ENCODE measurements around the gene LRGUK. TPM values are rescaled to one million over a fixed set of nuclear protein-coding genes. Genes with fewer than 3 reads are reported as not detected.

Gene LRGUK
- total and polyA plus RNA-seq, 12 donors: 0.15 to 0.47 (median 0.22) TPM; not detected in 5

GRCh38 chr7:134245253-134245652, 118.1 kb downstream of the LRGUK start:
- Histone ChIP-seq H3K36me3 (no peaks in the 10 kb centered on the region), H3K27ac (no peak overlapping the region), H3K4me3 (no peak overlapping the region), H3K27me3 (no peaks in the 10 kb centered on the region), H3K4me1 (no peaks in the 10 kb centered on the region), H3K9me3 (peaks cover 0 to 21% (median 0%) of the 10 kb centered on the region in 11 donors)
- 93 to 95% methylated on average over 2 of the region's 2 CpGs for WGBS, 2 donors
- intact Hi-C loops (cut with DNase I): no loop called here
- TF ChIP-seq CTCF (IDR thresholded peaks at IDR 0.05): no peak
- ATAC-seq: no peak
- no peak for DNase-seq

- TF ChIP-seq CTCF (IDR thresholded peaks at IDR 0.05): no peak
- no peaks in the 10 kb centered on the region for H3K4me1 ChIP-seq
These were observed 119.2 kb downstream of the LRGUK start for GRCh38 chr7:134246347-134246746.

GRCh38 chr7:134246761-134247160, 119.6 kb downstream of the LRGUK start:
- H3K36me3 ChIP-seq: no peaks in the 10 kb centered on the region
- peaks cover 0 to 10% (median 0%) of the 10 kb centered on the region in 11 donors for H3K9me3 ChIP-seq
- no peaks in the 10 kb centered on the region for H3K27me3 ChIP-seq
- intact Hi-C loops (cut with DNase I): no loop called here
- DNase-seq (no peak), ATAC-seq (no peak)
- H3K27ac ChIP-seq: no peak overlapping the region
- H3K4me1 ChIP-seq: no peaks in the 10 kb centered on the region
- no peak for TF ChIP-seq CTCF (IDR thresholded peaks at IDR 0.05)
- WGBS, 2 donors: 90 to 91% methylated on average over 2 of the region's 2 CpGs
- H3K4me3 ChIP-seq: no peak overlapping the region

More at GRCh38 chr7:134246347-134246746, 119.2 kb downstream of the LRGUK start:
- no peak overlapping the region for H3K27ac ChIP-seq
- H3K9me3 ChIP-seq: peaks cover 0 to 11% (median 0%) of the 10 kb centered on the region in 11 donors
- intact Hi-C loops (cut with DNase I): no loop called here
- DNase-seq (no peak), ATAC-seq (no peak)
- 74 to 81% methylated on average over 3 of the region's 3 CpGs for WGBS, 2 donors
- H3K27me3 ChIP-seq: no peaks in the 10 kb centered on the region
- H3K36me3 ChIP-seq: no peaks in the 10 kb centered on the region
- H3K4me3 ChIP-seq: no peak overlapping the region

GRCh38 chr7:134248196-134248595, 121.1 kb downstream of the LRGUK start:
- Histone ChIP-seq H3K27me3 (no peaks in the 10 kb centered on the region), H3K27ac (no peak overlapping the region), H3K36me3 (no peaks in the 10 kb centered on the region), H3K9me3 (peaks cover 0 to 1% (median 0%) of the 10 kb centered on the region in 11 donors), H3K4me1 (no peaks in the 10 kb centered on the region), H3K4me3 (no peak overlapping the region)
- no peak for DNase-seq
- WGBS, 2 donors: 80 to 81% methylated on average over 3 of the region's 3 CpGs
- ATAC-seq: no peak
- intact Hi-C loops (cut with DNase I): no loop called here
- TF ChIP-seq CTCF (IDR thresholded peaks at IDR 0.05): no peak
